ENCODE data around the gene SMC6.

SMC6 gene

GRCh38 chr2:17636257-17636656, 117.4 kb downstream of the SMC6 start:
- Histone ChIP-seq H3K27me3 (ENCODE audit: insufficient read depth, low read length) (no peaks in the 10 kb centered on the region), H4K8ac (ENCODE audit: low read depth, low read length) (no peak overlapping the region), H3K4ac (ENCODE audit: low read depth, low read length) (no peak overlapping the region), H3K4me2 (ENCODE audit: low read length) (no peak overlapping the region), H2AFZ (ENCODE audit: insufficient read depth, low read length, poor library complexity) (no peak overlapping the region), H3K4me3 (ENCODE audit: low read depth, low read length) (no peak overlapping the region), H3K23ac (ENCODE audit: low read length) (no peak overlapping the region), H3K18ac (ENCODE audit: low read length) (no peak overlapping the region), H2BK120ac (ENCODE audit: insufficient read depth, low read length, poor library complexity) (no peak overlapping the region), H3K79me1 (ENCODE audit: low read length) (no peaks in the 10 kb centered on the region), H2AK5ac (ENCODE audit: low read length) (no peak overlapping the region), H3K4me1 (ENCODE audit: control insufficient read depth in 1 of 2, insufficient read depth in 2 of 2, low read length in 2 of 2) (no peaks in the 10 kb centered on the region), H2BK12ac (ENCODE audit: low read length) (no peak overlapping the region), H3K9ac (ENCODE audit: low read length) (no peak overlapping the region), H3K9me3 (ENCODE audit: insufficient read depth, low read depth, low read length) (no peaks in the 10 kb centered on the region), H3K27ac (ENCODE audit: low read depth, low read length) (no peak overlapping the region), H4K12ac (ENCODE audit: low read depth, low read length) (no peak overlapping the region), H3K14ac (ENCODE audit: low read length) (no peak overlapping the region), H3K36me3 (ENCODE audit: control insufficient read depth in 1 of 2, insufficient read depth in 2 of 2, low read length in 2 of 2) (no peaks in the 10 kb centered on the region), H3K79me2 (ENCODE audit: control insufficient read depth, insufficient read depth, low read length, poor library complexity) (no peaks in the 10 kb centered on the region), H2BK5ac (ENCODE audit: low read depth, low read length, poor library complexity) (no peak overlapping the region), H4K91ac (ENCODE audit: low read depth, low read length) (no peak overlapping the region)
- no peak for DNase-seq
- WGBS (ENCODE audit: extremely low coverage, insufficient coverage, insufficient read length) = no CpG with 5 or more reads among the region's 3 CpGs

GRCh38 chr2:17634997-17635396, 118.6 kb downstream of the SMC6 start:
- Histone ChIP-seq H3K4me1 (ENCODE audit: control insufficient read depth in 1 of 2, insufficient read depth in 2 of 2, low read length in 2 of 2) (no peaks in the 10 kb centered on the region), H3K27ac (ENCODE audit: low read depth, low read length) (no peak overlapping the region), H2BK120ac (ENCODE audit: insufficient read depth, low read length, poor library complexity) (no peak overlapping the region), H3K14ac (ENCODE audit: low read length) (no peak overlapping the region), H3K9me3 (ENCODE audit: insufficient read depth, low read depth, low read length) (no peaks in the 10 kb centered on the region), H3K79me1 (ENCODE audit: low read length) (no peaks in the 10 kb centered on the region), H3K4ac (ENCODE audit: low read depth, low read length) (no peak overlapping the region), H3K18ac (ENCODE audit: low read length) (no peak overlapping the region), H2AK5ac (ENCODE audit: low read length) (no peak overlapping the region), H3K23ac (ENCODE audit: low read length) (no peak overlapping the region), H4K91ac (ENCODE audit: low read depth, low read length) (no peak overlapping the region), H3K36me3 (ENCODE audit: control insufficient read depth in 1 of 2, insufficient read depth in 2 of 2, low read length in 2 of 2) (no peaks in the 10 kb centered on the region), H2BK5ac (ENCODE audit: low read depth, low read length, poor library complexity) (no peak overlapping the region), H4K12ac (ENCODE audit: low read depth, low read length) (no peak overlapping the region), H2BK12ac (ENCODE audit: low read length) (no peak overlapping the region), H3K27me3 (ENCODE audit: insufficient read depth, low read length) (no peaks in the 10 kb centered on the region), H3K79me2 (ENCODE audit: control insufficient read depth, insufficient read depth, low read length, poor library complexity) (no peaks in the 10 kb centered on the region), H3K4me3 (ENCODE audit: low read depth, low read length) (no peak overlapping the region), H4K8ac (ENCODE audit: low read depth, low read length) (no peak overlapping the region), H3K4me2 (ENCODE audit: low read length) (no peak overlapping the region), H2AFZ (ENCODE audit: insufficient read depth, low read length, poor library complexity) (no peak overlapping the region), H3K9ac (ENCODE audit: low read length) (no peak overlapping the region)
- DNase-seq = no peak
- no CpG with 5 or more reads among the region's 4 CpGs for WGBS (ENCODE audit: extremely low coverage, insufficient coverage, insufficient read length)

- Histone ChIP-seq H2BK12ac (ENCODE audit: low read length) (no peak overlapping the region), H3K27ac (ENCODE audit: low read depth, low read length) (no peak overlapping the region), H4K91ac (ENCODE audit: low read depth, low read length) (no peak overlapping the region), H4K12ac (ENCODE audit: low read depth, low read length) (no peak overlapping the region), H3K4me2 (ENCODE audit: low read length) (no peak overlapping the region), H3K18ac (ENCODE audit: low read length) (no peak overlapping the region), H3K27me3 (ENCODE audit: insufficient read depth, low read length) (no peaks in the 10 kb centered on the region), H3K4me3 (ENCODE audit: low read depth, low read length) (no peak overlapping the region), H3K79me1 (ENCODE audit: low read length) (no peaks in the 10 kb centered on the region), H4K8ac (ENCODE audit: low read depth, low read length) (no peak overlapping the region), H2BK5ac (ENCODE audit: low read depth, low read length, poor library complexity) (no peak overlapping the region), H2AK5ac (ENCODE audit: low read length) (no peak overlapping the region), H3K23ac (ENCODE audit: low read length) (no peak overlapping the region), H3K9me3 (ENCODE audit: insufficient read depth, low read depth, low read length) (peaks cover 2% of the 10 kb centered on the region), H3K14ac (ENCODE audit: low read length) (no peak overlapping the region), H2AFZ (ENCODE audit: insufficient read depth, low read length, poor library complexity) (no peak overlapping the region), H3K4me1 (ENCODE audit: control insufficient read depth in 1 of 2, insufficient read depth in 2 of 2, low read length in 2 of 2) (no peaks in the 10 kb centered on the region), H3K36me3 (ENCODE audit: control insufficient read depth in 1 of 2, insufficient read depth in 2 of 2, low read length in 2 of 2) (no peaks in the 10 kb centered on the region), H3K9ac (ENCODE audit: low read length) (no peak overlapping the region), H2BK120ac (ENCODE audit: insufficient read depth, low read length, poor library complexity) (no peak overlapping the region), H3K79me2 (ENCODE audit: control insufficient read depth, insufficient read depth, low read length, poor library complexity) (no peaks in the 10 kb centered on the region), H3K4ac (ENCODE audit: low read depth, low read length) (no peak overlapping the region)
- DNase-seq = no peak
- WGBS (ENCODE audit: extremely low coverage, insufficient coverage, insufficient read length) = no CpG with 5 or more reads among the region's 4 CpGs
Observed at GRCh38 chr2:17630089-17630488, 123.5 kb downstream of the SMC6 start.

GRCh38 chr2:17628349-17629261, 125.0 kb downstream of the SMC6 start:
- Histone ChIP-seq H4K8ac (ENCODE audit: low read depth, low read length) (no peak overlapping the region), H4K91ac (ENCODE audit: low read depth, low read length) (no peak overlapping the region), H3K79me1 (ENCODE audit: low read length) (no peaks in the 10 kb centered on the region), H3K27ac (ENCODE audit: low read depth, low read length) (no peak overlapping the region), H3K9ac (ENCODE audit: low read length) (no peak overlapping the region), H3K27me3 (ENCODE audit: insufficient read depth, low read length) (no peaks in the 10 kb centered on the region), H2BK5ac (ENCODE audit: low read depth, low read length, poor library complexity) (no peak overlapping the region), H3K4me2 (ENCODE audit: low read length) (no peak overlapping the region), H2AK5ac (ENCODE audit: low read length) (no peak overlapping the region), H3K9me3 (ENCODE audit: insufficient read depth, low read depth, low read length) (peaks cover 2% of the 10 kb centered on the region), H3K18ac (ENCODE audit: low read length) (no peak overlapping the region), H3K4me3 (ENCODE audit: low read depth, low read length) (no peak overlapping the region), H2BK120ac (ENCODE audit: insufficient read depth, low read length, poor library complexity) (no peak overlapping the region), H4K12ac (ENCODE audit: low read depth, low read length) (no peak overlapping the region), H3K23ac (ENCODE audit: low read length) (no peak overlapping the region), H2BK12ac (ENCODE audit: low read length) (no peak overlapping the region), H3K36me3 (ENCODE audit: control insufficient read depth in 1 of 2, insufficient read depth in 2 of 2, low read length in 2 of 2) (no peaks in the 10 kb centered on the region), H3K14ac (ENCODE audit: low read length) (no peak overlapping the region), H3K4me1 (ENCODE audit: control insufficient read depth in 1 of 2, insufficient read depth in 2 of 2, low read length in 2 of 2) (no peaks in the 10 kb centered on the region), H3K4ac (ENCODE audit: low read depth, low read length) (no peak overlapping the region), H2AFZ (ENCODE audit: insufficient read depth, low read length, poor library complexity) (no peak overlapping the region), H3K79me2 (ENCODE audit: control insufficient read depth, insufficient read depth, low read length, poor library complexity) (no peaks in the 10 kb centered on the region)
- no CpG with 5 or more reads among the region's 2 CpGs for WGBS (ENCODE audit: extremely low coverage, insufficient coverage, insufficient read length)
- DNase-seq = no peak

Measured in trophoblast cell (in vitro differentiated cells and primary cell).